ENCODE data around the gene ANKRD33B.
"Not testable (repeated sequence)": the region's sequence is repeated elsewhere in the genome, so short reads cannot be mapped to it uniquely, and the experiment has no call there.

The ANKRD33B gene

DNA sequence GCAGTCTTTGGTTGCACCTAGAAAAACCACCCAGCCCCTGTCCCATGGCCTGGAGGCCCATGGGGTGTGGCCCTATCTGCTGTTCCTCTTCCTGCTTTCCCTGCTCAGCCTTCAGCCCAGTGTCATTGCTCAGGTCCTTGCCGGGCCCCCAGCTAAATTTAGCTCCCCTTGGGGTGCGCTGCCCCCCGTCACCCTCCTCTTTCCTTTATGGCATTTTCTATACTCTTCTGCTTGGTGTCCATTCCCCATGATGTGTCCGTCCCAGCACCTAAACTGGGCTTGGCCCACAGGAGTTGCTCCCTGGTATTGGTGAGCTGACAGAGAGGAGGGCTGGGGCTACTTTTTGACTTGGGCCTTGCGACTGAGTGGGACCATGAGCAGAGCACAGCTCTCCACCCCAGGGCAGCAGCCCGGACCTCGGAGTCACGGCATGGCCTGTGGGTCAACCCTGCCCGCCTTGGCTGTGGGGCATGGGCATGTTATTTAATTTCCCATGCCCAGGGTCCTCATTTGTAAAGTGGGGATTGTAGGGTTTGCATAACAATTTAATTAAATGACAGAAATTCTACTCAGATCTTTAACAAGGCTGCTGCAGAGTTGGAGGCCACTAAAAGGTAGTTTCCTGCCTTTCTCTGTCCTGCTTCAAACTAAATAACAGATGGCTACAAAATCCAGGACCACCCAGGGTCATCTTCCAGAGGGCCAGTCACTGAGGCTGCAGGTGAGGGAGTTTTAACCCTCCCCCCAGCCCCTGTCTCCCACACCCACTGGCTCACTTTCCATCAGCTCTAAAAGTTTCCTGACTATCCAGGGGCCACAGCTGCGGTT is 99.0 kb downstream of the ANKRD33B start:
- no peak for DNase-seq

DNA sequence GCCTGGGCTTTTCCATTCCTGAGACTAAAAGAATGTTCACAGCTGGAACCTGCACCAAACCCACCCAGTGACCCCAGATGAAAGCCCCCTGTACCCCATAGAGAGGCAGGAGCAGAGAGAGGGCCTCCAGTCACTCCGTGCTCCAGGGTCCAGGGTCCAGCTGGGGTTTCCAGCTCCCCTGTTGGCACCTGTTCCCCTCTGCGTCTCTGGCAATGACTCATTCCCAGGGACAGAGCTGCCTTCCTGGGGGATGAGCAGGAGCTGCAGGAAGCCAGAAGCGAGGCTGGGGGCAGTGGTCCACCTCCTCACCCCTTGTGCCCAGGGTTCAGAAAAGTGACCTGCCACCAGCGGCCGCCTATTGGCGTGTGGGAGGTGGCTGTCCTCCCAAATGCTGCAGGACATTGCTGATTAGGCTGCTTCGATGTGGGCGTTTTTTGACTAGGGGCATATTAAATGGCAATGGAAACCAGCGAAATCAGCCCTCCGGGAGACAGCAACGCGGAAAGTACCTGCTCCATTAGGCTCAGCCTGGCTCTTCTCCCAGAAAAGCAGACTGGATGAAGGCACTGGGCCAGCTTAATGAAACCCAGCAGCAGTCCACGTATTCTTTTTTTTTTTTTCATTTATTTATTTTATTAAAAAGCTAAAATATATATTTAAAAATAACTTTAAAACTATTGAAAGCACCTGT is 99.8 kb downstream of the ANKRD33B start:
- DNase-seq, result no peak

DNA sequence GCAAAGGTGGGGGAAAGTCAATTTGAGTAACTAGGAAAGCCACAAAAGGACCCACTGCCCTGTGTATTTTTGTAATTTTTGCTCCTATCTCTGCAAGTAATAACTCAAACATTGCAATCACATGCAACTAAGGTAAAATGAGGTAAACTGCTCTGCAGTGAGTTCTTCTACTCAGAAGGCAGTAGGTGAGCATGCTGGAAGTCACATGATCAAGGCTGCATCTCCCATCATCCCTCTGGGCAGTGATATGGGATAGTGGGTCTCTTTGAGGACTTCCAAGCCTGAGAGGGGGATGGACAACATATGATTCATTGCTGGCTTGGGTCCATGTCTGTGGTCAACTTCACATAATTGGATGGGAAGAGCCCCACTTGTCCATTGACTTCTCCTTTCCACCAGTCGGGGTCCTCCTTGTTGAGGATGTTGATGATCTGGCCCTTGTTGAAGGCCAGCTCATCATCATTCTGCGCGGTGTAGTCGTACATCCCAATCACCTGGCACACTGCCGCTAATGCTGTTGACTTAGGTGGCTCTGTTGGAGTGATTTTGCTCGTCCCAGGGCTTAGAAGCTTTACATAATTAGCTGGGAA is 100.4 kb downstream of the ANKRD33B start:
- not testable (repeated sequence) for DNase-seq

DNA sequence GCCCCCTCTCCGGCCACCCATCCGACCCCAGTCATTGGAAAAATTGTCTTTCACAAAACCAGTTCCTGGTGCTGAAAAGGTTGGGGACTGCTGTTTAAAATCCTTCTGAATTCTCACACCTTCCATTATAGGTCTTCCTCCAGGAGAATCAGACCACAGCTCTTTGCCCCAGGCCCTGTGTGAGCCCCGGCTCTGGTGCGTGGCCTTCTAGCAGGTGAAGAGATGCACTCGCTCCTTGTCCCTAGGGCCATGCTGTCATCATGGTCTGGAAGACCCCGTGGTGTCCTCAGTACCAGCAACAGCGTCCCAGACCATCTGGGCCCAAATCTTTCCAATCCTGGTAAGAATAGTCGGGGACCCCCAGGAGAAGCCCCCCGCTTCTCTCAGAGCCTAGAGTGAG is 101.9 kb downstream of the ANKRD33B start:
- no peak for DNase-seq

DNA sequence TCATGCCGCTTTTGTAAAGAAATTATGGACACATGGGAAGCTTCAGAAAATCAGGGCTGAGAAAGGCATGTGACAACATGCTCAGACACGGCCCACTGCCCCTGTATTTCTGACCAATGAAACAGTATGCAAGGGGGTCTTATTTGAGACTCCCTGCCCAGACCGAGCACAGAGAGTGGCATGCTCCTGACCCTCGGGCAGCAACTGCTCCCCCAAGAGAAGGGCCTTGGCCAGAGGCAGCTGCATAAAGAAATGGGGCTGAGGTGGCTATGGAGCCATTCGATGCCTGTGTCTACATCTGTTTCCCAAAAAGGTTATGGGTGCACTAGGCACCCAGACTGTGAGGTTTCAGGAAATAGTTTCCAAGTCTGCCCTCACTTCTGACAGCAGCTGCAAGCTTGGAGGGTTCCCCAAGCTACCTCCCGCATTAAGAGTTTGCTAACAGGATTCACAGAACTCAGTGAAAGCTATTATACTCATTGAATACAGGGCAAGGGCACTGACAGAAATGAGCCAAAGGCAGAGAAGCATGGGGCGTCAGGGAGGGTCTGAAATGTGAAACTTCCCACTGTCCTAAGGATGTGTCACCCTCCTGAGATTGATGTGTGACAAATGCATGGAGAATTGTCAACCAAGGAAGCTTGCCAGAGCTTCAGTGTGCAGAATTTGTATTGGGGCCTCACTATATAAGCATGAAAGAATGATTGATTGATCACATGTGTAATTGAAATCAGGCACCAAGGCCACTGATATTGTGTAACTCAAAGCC is 102.8 kb downstream of the ANKRD33B start:
- DNase-seq, result no peak

DNA sequence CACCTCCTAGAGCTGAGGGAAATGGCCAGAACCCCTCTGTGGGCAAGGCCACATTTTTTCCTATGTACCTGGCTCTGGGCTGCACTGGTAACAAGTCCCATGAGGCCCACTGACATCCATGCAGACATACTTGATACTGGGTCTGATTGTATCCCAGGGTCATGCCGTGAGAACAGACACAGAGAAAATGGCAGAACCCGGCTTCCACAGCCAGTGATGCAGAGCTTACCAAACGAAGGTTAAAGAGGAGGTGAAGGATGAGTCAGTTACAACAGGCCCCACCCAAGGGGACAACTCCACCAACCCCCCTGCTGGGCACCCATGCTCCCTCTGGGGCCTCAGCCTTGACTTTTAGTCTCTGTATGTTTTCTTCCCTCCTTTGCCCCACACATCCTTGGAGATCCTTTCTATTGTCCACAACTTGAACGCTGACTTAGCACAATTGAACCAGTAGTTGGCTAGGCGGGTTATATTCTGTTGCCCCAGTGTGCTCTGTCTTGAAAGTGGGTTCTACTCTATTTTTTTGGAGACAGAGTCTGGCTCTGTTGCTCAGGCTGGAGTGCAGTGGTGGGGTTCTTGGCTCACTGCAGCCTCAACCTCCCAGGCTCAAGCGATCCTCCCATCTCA is 103.7 kb downstream of the ANKRD33B start:
- no peak for DNase-seq

DNA sequence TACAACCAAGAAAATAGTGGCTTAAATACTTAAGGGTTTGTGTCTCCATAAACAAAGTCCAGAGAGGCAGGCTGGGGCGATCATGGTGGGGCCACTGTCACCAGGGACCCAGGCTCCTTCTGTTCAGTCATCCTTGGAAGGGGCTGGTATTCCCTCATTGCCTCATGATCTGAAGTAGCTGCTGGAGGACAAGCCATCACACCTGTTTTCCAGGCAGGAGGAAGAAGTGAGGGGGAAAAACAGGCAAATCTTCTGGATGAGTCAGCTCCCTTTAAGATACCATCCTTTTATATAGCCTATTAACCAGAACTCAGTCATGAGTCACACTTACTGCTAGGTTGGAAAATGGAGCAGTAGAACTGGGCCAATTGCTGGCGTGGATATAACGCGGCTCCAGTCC is 104.8 kb downstream of the ANKRD33B start:
- no peak for DNase-seq

DNA sequence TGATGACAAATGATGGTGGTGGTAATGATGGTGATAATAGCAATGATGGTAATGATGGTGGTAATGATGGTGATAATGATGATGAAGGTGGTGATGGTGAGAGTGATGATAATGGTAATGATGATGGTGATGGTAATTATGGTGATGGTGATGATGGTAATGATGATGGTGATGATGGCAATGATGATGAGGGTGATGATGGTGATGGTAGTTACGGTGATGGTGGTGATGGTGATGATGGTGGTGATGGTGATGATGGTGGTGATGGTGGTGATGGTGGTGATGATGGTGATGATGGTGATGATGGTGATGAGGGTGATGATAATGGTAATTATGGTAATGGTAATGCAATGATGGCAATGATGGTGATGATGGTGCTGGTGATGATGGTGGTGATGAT is 106.1 kb downstream of the ANKRD33B start:
- no peak for DNase-seq

DNA sequence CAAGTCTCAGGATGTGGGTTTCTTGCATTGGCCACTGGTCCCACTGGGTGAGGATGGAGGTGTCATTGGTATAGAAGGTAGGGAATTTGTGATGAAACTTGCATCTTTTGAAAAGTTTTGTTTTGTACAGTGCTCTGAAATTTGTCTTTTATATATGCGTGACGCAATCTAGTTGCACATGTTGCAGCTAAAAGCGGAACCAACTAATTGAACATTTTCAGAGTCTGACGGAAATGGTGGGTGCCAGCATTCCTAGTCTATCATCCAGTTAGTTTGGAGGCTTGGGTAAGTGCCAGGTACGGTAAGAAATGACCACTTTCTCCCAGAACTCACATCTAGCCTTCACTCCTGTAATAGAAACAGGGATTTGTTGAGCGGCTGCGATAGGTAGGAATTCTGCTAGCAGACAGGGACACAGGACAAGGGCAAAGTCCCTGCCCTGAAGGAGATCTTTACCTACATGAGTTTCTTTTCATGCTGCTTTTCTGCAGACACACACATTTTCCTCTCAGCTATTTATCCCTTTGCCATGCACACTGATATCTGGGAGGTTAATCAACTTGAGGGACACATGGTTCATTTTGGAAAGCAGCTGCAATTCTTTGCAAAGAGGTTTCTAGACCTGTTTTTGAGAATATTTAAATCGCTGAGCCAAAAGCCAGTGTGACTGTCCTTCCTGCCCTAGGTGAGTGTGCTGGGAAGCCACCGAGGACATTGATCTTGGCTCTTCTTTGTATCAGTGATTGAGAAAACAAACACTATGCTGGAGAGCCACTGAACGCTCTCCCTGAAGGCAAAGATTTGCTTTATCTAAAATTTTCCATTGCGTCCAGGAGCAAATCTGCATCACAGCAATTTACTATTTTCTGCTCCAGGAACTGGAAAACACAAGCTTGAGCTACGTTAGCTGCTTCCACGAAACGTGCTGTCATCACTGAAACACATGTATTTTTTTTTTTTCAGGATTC is 107.5 kb downstream of the ANKRD33B start:
- DNase-seq, result no peak

DNA sequence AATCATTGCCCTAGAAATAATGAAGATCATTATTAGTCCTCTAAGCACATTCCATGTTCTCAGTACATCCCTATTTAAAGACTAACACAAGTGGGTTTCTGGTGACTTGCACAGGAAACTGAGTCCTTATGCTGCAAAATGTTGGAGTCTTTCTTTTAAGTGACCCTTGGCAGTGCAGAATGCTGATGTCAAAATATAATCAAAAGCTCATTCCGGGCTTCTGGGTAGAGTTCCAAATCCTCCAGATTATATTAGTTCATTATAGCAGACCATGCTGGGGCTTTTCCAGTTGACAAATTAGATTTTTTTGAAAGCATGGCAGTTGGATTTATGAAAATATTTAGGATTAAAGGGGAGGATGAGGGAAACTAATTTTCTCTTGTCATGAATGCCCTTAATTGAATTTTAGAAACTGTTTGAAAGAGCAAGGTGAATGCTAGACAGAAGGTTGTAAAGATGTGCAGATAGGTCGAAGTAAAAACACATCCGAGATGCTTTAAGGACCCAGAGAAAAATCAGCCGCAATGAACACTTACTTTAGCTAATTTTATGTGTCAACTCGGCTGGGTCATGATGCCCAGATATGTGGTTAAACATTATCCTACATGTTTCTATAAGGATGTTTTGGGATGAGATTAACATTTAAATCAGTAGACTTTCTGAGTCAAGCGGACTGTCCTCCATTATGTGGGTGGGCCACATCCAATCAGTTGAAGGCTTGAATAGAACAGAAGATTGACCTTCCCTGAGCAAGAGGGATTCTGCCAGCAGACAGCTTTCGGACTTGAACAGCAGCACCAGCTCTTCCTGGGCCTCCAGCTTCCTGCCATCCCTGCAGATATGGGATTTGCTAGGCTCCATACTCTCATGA is 108.5 kb downstream of the ANKRD33B start:
- no peak for DNase-seq

DNA sequence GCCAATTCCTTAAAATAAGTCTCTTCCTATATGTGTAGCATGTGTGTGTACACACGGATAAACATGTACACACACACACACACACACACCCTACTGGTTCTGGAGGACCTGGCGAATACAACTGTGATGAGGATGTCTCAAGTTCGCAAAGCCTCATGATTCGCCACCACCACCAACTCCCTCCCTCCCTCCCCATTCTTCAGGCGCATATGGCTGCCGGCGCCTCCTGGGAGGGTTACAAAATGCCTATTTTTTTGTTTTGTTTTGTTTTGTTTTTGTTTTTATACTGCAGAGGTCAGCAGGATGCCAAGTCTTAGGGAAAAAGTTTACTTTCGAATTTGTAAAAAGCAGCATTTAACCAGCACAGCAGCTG is 109.1 kb downstream of the ANKRD33B start:
- DNase-seq, result no peak

DNA sequence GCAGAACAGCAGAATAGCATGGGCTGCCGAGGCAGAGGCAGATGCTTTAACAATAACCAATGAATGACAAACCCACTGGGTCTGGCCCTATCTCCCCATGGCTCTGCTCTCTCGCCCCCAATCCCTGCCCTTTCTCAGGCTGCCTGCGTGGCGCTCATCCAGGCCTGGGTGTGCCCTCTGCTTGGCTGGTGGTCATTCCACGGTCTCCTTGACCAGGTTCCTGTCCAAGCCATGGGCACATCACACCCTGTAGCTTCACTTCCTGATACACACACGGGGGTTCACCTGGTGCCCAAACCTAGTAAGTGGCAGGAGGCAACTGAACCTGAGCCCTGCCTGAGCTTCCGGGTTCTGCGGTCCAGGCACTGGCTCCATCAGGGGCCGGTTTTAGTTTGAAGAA is 109.5 kb downstream of the ANKRD33B start:
- no peak for DNase-seq

DNA sequence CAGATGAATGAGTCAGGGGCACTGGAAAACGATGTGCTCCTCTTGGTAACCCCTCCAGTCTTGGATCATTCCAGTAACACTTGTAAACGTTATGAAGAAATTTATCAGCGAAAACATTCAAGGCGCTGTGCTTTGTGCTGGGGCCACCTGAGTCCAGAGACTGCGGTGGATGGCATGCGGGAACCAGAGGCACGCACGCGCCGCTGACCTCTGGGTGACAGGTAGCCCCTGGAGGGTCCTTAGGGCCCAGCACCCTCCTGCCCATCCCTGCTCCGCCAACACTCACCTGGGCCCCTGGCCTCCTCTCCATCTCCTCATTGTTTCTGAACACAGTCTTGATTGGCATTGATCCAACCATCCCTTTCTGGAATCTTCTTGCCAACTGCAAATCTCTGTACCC is 110.2 kb downstream of the ANKRD33B start:
- DNase-seq, result no peak

DNA sequence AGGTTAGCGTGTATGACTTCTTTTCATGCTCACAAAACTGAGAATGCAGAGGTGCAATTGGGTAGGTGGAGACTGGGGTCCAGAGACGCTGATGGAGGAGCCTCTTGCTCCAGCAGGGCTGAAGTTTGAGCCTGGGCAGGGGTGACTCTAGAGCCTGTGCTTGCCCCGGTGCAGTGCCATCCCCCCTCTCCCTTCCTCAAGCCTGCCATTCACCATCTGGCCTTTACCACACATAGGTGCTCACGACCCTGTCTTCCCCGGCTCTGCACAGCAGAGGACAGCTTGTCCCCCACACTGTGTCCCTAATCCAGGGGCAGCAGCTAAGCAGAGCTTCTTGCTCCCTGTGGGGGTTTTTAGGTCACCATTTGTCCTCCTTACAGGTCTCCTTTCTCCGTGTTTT is 110.7 kb downstream of the ANKRD33B start:
- DNase-seq, result no peak

DNA sequence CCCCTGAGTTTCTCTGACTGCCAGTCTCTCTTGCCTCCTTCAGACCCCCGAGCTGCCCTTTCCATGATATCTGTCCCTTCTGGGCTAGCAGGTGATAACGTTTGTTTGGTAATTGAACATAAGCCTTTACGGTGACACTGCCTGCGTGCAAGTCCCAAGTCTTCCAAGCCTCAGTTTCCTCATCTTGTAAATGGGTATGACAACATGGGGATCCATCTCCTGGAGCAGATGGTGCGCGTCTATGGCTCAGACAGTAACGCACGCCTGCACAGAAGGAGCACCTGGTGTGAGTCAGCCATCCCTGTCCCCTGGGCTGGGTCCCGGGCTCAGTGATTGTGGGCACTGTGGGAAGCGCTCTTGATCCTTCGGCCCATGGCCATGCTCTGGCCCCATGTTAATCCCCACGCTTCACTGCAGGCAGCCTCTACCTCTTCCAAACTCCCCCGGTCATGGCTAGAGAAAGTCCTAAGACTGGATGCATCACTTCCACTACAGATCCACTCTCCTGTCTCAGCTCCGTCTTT is 111.4 kb downstream of the ANKRD33B start:
- DNase-seq, result no peak

DNA sequence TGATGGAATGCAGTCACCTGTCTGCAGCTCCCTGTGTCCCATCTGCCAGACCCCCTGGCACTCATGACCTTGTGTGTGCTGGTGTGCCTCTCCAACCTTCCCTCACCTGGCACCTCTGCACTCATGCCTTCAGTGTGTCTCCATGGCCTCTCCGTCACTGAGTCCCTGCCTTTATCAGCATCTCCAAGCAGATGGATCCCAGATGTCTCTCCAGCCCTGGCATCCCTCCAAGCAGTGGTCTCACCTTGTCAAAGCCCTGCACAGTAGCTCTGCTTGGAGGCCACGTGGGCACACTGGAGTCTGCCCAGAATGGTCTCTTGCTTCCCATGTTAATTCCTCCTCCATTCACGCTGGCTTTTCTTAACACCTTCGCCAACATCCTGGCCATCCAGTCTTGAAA is 112.4 kb downstream of the ANKRD33B start:
- DNase-seq, result no peak

DNA sequence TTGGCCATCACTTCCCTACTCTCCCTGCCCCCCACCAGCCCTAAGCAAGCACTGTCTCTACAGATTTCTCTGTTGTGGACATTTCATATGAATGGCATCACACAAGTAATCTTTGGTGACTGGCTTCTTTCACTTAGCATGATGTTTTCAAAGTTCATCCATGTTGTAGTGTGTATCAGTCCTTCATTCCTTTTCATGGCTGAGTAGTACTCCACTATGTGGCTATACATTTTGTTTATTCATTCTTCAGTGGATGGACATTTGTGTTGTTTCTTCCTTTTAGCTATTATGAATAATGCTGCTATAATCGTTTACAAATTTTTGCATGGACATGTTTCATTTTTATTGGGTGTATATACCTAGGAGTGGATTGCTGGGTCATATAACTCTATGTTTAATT is 113.1 kb downstream of the ANKRD33B start:
- DNase-seq, result no peak

DNA sequence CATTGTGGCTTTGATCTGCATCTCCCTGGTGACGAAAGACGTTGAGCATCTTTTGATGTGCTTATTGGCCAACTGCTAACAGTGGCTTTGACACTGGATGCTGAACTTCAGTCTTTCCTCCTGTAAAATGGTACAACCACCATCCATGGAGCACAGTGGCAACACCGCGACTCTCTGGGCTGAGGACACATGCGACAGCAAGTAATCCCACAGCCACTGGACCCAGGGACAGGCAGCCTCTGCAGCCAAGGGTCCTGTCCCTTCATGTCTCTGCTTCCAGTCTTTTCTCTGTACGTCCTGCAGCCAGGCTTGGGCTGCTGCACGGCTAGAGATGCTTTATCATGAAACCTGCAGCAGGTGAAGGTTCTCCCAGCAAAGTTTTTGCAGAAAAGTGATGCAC is 113.7 kb downstream of the ANKRD33B start:
- no peak for DNase-seq

DNA sequence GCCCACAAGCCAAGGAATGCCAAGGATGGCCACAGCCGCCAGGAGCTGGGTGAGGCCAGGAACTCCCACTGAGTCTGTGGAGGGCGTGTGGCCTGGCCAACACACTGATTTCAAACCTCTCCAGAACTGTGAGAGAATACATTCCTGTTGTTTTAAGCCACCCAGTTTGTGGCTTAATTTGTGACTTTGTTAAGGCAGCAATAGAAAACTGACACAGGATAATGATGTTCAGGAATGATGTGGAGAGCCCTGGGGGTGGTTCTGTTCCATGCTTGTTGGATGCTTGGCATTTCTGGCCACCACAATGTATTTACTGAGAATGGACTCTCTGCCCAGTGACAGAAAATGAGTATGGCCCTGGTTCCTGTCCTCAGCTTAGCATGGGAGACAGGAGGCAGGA is 114.4 kb downstream of the ANKRD33B start:
- no peak for DNase-seq

DNA sequence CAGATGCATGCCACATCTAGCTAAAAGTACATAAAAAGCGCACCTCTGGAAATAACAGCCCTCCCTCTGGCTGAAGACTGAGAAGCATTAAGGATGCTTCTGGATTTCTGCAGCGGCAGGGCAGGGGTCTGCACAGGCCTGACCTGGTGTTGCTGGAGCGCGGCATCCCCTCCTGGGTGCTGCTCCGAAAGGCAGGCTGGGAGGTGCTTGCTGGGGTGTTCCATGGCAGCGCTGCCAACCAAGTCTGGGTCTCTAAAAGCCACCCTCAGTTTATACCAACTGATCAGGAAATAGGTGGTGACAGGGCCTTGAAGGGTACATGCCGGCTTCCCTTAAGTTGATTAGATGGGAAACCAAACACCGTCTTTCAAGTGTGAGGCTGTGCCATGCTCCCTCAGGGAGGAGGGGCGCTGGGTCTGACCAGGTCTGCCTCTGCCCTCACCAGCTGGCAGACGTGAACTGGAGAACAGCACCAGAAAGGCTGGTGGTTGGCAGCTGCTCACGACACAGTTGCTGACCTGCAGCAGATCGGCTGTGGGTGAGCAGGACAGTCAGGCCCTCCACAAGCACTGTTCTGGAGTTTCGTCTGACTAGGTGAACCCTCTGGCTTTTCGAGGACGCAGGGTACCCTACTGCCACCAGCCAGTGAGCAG is 115.6 kb downstream of the ANKRD33B start:
- DNase-seq, result no peak

All from effector CD4-positive, alpha-beta T cell (primary cell).